GM12891 (cell line): ENCODE results near the gene FBXL7.

ENCODE experiments used
- PAX5 ChIP-seq: IDR thresholded peaks from 2 replicates; pipeline ENCODE4 v1.6.1; 2011; ENCODE audit warnings: low read length, moderate library complexity, mild to moderate bottlenecking; ENCODE audit not compliant: insufficient read depth, severe bottlenecking
- POLR2A ChIP-seq: IDR thresholded peaks from 2 replicates; pipeline ENCODE4 v1.6.1; 2011; ENCODE audit warnings: low read depth, low read length, control low read depth
- POLR2AphosphoS5 ChIP-seq: IDR thresholded peaks from 2 replicates; pipeline ENCODE4 v1.6.1; 2011; ENCODE audit warnings: low read depth, low read length, control low read depth
- POU2F2 ChIP-seq: IDR thresholded peaks from 2 replicates; pipeline ENCODE4 v1.6.1; 2011; ENCODE audit warnings: low read depth, mild to moderate bottlenecking, control low read depth, low read length, moderate library complexity
- SPI1 ChIP-seq: IDR thresholded peaks from 2 replicates; pipeline ENCODE4 v1.6.1; 2011; ENCODE audit warnings: low read depth, low read length, control low read depth
- TAF1 ChIP-seq: IDR thresholded peaks from 2 replicates; pipeline ENCODE4 v1.6.1; 2011; ENCODE audit warnings: low read depth, low read length, control low read depth

DNA sequence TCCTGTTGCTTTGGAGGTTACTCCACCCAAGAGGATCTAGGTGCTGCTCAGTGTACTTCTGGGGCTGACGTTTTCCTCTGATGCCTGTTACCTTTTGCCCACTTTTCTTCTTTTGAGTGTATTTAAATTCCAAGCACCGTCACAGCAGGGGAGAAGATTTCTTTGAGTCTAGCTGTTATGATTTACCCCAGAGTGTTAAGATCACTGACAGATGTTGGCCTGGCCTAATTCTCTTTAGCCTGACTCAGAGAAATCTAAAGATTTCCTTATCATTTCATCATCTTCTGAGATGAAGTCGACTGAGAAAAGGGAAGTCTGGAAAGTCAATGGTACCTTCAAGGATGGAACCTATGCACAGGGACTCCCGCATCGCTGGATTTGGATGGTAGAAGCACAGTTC lies 191.5 kb downstream of the FBXL7 start:
- TF ChIP-seq POLR2AphosphoS5 (no peak), TAF1 (no peak), POLR2A (no peak), PAX5 (no peak), SPI1 (no peak), POU2F2 (no peak)
